Liver (tissue), 9 donors: ENCODE results near the gene DRG1. TPM values are rescaled to one million over a fixed set of nuclear protein-coding genes. Genes with fewer than 3 reads are reported as not detected.

Experiments used
- DNase-seq: peaks from one replicate; pipeline ENCODE4 v3.0.0-alpha.2; 2017; ENCODE audit warnings: low spot score
- H3K27ac ChIP-seq, 2 donors: one replicate each; pipeline ENCODE4 v1.7.0; 2013; ENCODE audit warnings: inconsistent platforms in 2 of 2, low read length in 2 of 2, control low read depth in 1 of 2, low read depth in 1 of 2, mild to moderate bottlenecking in 1 of 2
- H3K27me3 ChIP-seq, 4 donors: one replicate each; pipeline versions ENCODE4 v1.6.1 to v1.7.0; 2013; ENCODE audit warnings: low read length in 3 of 4, inconsistent platforms in 1 of 4, mild to moderate bottlenecking in 1 of 4, moderate library complexity in 1 of 4; ENCODE audit not compliant: control insufficient read depth in 4 of 4, insufficient read depth in 4 of 4
- H3K36me3 ChIP-seq, 4 donors: one replicate each; pipeline versions ENCODE4 v1.6.1 to v1.7.0; 2013; ENCODE audit warnings: low read length in 3 of 4, mild to moderate bottlenecking in 3 of 4, low read depth in 1 of 4, moderate library complexity in 1 of 4; ENCODE audit not compliant: control insufficient read depth in 4 of 4, insufficient read depth in 3 of 4
- H3K4me1 ChIP-seq, 4 donors: one replicate each; pipeline versions ENCODE4 v1.6.1 to v1.7.0; 2013; ENCODE audit warnings: low read length in 3 of 4, mild to moderate bottlenecking in 3 of 4, moderate library complexity in 1 of 4; ENCODE audit not compliant: control insufficient read depth in 4 of 4, insufficient read depth in 4 of 4
- H3K4me3 ChIP-seq, 3 donors: one replicate each; pipeline versions ENCODE4 v1.6.1 to v1.7.0; 2013; ENCODE audit warnings: low read length in 3 of 3, control low read depth in 1 of 3, low read depth in 1 of 3, mild to moderate bottlenecking in 1 of 3
- H3K9ac ChIP-seq, 2 donors: one replicate each; pipeline ENCODE4 v1.7.0; 2013; ENCODE audit warnings: low read length in 2 of 2, mild to moderate bottlenecking in 2 of 2, moderate library complexity in 2 of 2, control low read depth in 1 of 2, low read depth in 1 of 2
- H3K9me3 ChIP-seq, 4 donors: one replicate each; pipeline versions ENCODE4 v1.6.1 to v1.7.0; 2013; ENCODE audit warnings: low read length in 3 of 4; ENCODE audit not compliant: control insufficient read depth in 4 of 4
- EGR1 ChIP-seq, 2 donors: IDR thresholded peaks; 2 replicates each; pipeline ENCODE4 v1.6.1; 2016 to 2018; ENCODE audit warnings: antibody characterized with exemption in 2 of 2, low read depth in 2 of 2
- FOXA1 ChIP-seq: IDR thresholded peaks from 2 replicates; pipeline ENCODE4 v1.6.1; 2016; ENCODE audit warnings: antibody characterized with exemption
- FOXA2 ChIP-seq: IDR thresholded peaks from 2 replicates; pipeline ENCODE4 v1.6.1; 2016; ENCODE audit warnings: antibody characterized with exemption
- GABPA ChIP-seq, 2 donors: IDR thresholded peaks in 1 of 2; conservative IDR thresholded peaks in 1 of 2; 2 replicates each; pipeline ENCODE4 v1.6.1; 2016; ENCODE audit warnings: antibody characterized with exemption in 2 of 2, mild to moderate bottlenecking in 1 of 2, moderate library complexity in 1 of 2
- HNF4A ChIP-seq, 2 donors: conservative IDR thresholded peaks; 2 replicates each; pipeline ENCODE4 v1.6.1; 2016; ENCODE audit warnings: antibody characterized with exemption in 2 of 2, mild to moderate bottlenecking in 2 of 2
- HNF4G ChIP-seq: IDR thresholded peaks from 2 replicates; pipeline ENCODE4 v1.6.1; 2016; ENCODE audit warnings: antibody characterized with exemption
- JUND ChIP-seq, 2 donors: IDR thresholded peaks; 2 replicates each; pipeline ENCODE4 v1.6.1; 2016; ENCODE audit warnings: antibody characterized with exemption in 2 of 2
- NR2F2 ChIP-seq: IDR thresholded peaks from 2 replicates; pipeline ENCODE4 v1.6.1; 2016; ENCODE audit warnings: antibody characterized with exemption
- RAD21 ChIP-seq, 2 donors: IDR thresholded peaks; 2 replicates each; pipeline ENCODE4 v1.6.1; 2016; ENCODE audit warnings: antibody characterized with exemption in 2 of 2, mild to moderate bottlenecking in 2 of 2
- RXRA ChIP-seq, 2 donors: IDR thresholded peaks; 2 replicates each; pipeline ENCODE4 v1.6.1; 2017 to 2018; ENCODE audit warnings: antibody characterized with exemption in 2 of 2, mild to moderate bottlenecking in 1 of 2
- SP1 ChIP-seq: IDR thresholded peaks from 2 replicates; pipeline ENCODE4 v1.6.1; 2018; ENCODE audit warnings: antibody characterized with exemption, mild to moderate bottlenecking
- TAF1 ChIP-seq: conservative IDR thresholded peaks from 2 replicates; pipeline ENCODE4 v1.6.1; 2016; ENCODE audit warnings: antibody characterized with exemption, mild to moderate bottlenecking
- YY1 ChIP-seq: IDR thresholded peaks from 2 replicates; pipeline ENCODE4 v1.6.1; 2016; ENCODE audit warnings: antibody characterized with exemption, mild to moderate bottlenecking
- WGBS: extraction: QIAGEN DNeasy Blood & Tissue Kit; methylation state at CpG from one replicate; pipeline ENCODE4 v1.1.7; 2013; 5-methylcytosine and 5-hydroxymethylcytosine counted together
- polyA plus RNA-seq, 2 donors: library from polyadenylated mRNA; stranded (reverse) in 1 of 2; unstranded in 1 of 2; fragments of 200-250 nt in 1 of 2; fragments of >200 nt in 1 of 2; fragmentation: Nextera tagmentation in 1 of 2; extraction: Ambion mirVana in 1 of 2; gene quantifications; one replicate each; pipeline versions ENCODE4 v1.2.1 to v1.2.3, GENCODE V29; 2013 to 2015
- total RNA-seq, 2 donors: library from RNA; depleted of rRNA; stranded (reverse); fragments of >200 nt; gene quantifications; one replicate each; pipeline ENCODE4 v1.2.3, GENCODE V29; 2014
- TF ChIP-seq, protein P1 (sequence below): IDR thresholded peaks from 2 replicates; pipeline ENCODE4 v1.6.1; 2016; ENCODE audit warnings: antibody characterized with exemption
- TF ChIP-seq, protein P2 (sequence below): IDR thresholded peaks from 2 replicates; pipeline ENCODE4 v1.6.1; 2016; ENCODE audit warnings: antibody characterized with exemption
- TF ChIP-seq, protein P3 (sequence below): IDR thresholded peaks from 2 replicates; pipeline ENCODE4 v1.6.1; 2016; ENCODE audit warnings: antibody characterized with exemption
- TF ChIP-seq, protein P4 (sequence below): IDR thresholded peaks from 2 replicates; pipeline ENCODE4 v1.6.1; 2016; ENCODE audit warnings: antibody characterized with exemption, mild to moderate bottlenecking
- TF ChIP-seq, protein P5 (sequence below): fragments of 150-350 bp; IDR thresholded peaks from 2 replicates; pipeline ENCODE4 v1.5.1; 2017; ENCODE audit warnings: improper control_type of control experiment, low read depth, low read length; ENCODE audit not compliant: missing input control
- donor health status: healthy.
- donor health status: healthy.
- donor health status: healthy.
- donor health status: healthy.
- donor health status: healthy.

Gene DRG1
- total and polyA plus RNA-seq, 4 donors, result 23.1 to 39.7 (median 32.5) TPM

DNA sequence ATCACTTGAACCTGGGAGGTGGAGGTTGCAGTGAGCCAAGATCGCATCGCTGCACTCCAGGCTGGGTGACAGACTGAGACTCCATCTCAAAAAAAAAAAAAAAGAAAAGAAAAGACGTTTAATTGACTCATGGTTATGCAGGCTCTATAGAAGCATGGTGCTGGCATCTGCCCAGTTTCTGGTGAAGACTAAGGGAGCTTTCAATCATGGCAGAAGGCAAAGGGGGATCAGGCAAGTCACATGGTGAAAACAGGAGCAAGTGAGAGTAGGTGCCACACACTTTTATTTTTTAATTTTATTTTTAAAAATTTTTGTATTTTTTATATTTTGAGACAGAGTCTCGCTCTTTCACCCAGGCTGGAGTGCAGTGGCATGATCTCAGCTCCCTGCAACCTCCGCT, 44.9 kb upstream of the DRG1 start:
- no peak overlapping the region for H3K27ac ChIP-seq
- WGBS, result 72% methylated on average over 5 of the region's 5 CpGs
- H3K9me3 ChIP-seq, result no peaks in the 10 kb centered on the region
- peaks cover 0 to 6% (median 4%) of the 10 kb centered on the region in 4 donors for H3K4me1 ChIP-seq
- no peaks in the 10 kb centered on the region for H3K27me3 ChIP-seq
- H3K36me3 ChIP-seq, result no peaks in the 10 kb centered on the region
- TF ChIP-seq, protein P1, sequence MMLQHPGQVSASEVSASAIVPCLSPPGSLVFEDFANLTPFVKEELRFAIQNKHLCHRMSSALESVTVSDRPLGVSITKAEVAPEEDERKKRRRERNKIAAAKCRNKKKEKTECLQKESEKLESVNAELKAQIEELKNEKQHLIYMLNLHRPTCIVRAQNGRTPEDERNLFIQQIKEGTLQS, result no peak
- no peak for TF ChIP-seq HNF4A (conservative IDR thresholded peaks at IDR 0.05)
- no peak for TF ChIP-seq RXRA (IDR thresholded peaks at IDR 0.05)
- no peak for TF ChIP-seq YY1
- TF ChIP-seq RAD21 (IDR thresholded peaks at IDR 0.05), result no peak
- no peak for TF ChIP-seq FOXA2
- TF ChIP-seq NR2F2, result no peak
- no peak for TF ChIP-seq HNF4G
- no peak for TF ChIP-seq EGR1 (IDR thresholded peaks at IDR 0.05; ENCODE audit: low read depth in 2 of 2)
- TF ChIP-seq, protein P2, sequence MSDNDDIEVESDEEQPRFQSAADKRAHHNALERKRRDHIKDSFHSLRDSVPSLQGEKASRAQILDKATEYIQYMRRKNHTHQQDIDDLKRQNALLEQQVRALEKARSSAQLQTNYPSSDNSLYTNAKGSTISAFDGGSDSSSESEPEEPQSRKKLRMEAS, result no peak
- TF ChIP-seq, protein P3, sequence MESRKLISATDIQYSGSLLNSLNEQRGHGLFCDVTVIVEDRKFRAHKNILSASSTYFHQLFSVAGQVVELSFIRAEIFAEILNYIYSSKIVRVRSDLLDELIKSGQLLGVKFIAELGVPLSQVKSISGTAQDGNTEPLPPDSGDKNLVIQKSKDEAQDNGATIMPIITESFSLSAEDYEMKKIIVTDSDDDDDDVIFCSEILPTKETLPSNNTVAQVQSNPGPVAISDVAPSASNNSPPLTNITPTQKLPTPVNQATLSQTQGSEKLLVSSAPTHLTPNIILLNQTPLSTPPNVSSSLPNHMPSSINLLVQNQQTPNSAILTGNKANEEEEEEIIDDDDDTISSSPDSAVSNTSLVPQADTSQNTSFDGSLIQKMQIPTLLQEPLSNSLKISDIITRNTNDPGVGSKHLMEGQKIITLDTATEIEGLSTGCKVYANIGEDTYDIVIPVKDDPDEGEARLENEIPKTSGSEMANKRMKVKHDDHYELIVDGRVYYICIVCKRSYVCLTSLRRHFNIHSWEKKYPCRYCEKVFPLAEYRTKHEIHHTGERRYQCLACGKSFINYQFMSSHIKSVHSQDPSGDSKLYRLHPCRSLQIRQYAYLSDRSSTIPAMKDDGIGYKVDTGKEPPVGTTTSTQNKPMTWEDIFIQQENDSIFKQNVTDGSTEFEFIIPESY, result no peak
- TF ChIP-seq FOXA1, result no peak
- H3K4me3 ChIP-seq, result no peak overlapping the region
- H3K9ac ChIP-seq, result no peak overlapping the region
- no peak for DNase-seq

DNA sequence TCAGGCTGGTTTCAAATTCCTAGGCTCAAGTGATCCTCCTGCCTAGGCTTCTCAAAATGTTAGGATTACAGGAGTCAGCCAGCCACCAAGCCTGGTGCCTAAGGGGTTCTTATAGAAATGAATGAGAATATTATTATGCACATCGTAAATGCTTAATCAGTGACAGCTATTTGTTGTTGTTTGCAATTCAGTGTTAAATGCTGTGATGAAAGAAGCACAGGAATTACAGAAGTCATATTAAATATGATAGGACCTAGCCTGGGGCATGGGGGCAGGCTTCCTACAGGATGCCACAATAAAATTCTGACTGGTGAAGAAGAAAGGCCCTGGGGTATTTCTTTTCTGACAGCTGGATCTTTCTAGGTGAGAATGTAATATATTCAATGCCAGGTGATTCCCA, 39.4 kb upstream of the DRG1 start:
- Histone ChIP-seq H3K27ac (no peak overlapping the region), H3K9me3 (no peaks in the 10 kb centered on the region), H3K4me1 (no peaks in the 10 kb centered on the region), H3K9ac (no peak overlapping the region), H3K4me3 (no peak overlapping the region), H3K27me3 (no peaks in the 10 kb centered on the region), H3K36me3 (no peaks in the 10 kb centered on the region)
- TF ChIP-seq RXRA (IDR thresholded peaks at IDR 0.05) (no peak), HNF4A (conservative IDR thresholded peaks at IDR 0.05) (no peak), YY1 (no peak), SP1 (no peak), EGR1 (IDR thresholded peaks at IDR 0.05; ENCODE audit: low read depth in 2 of 2) (no peak), NR2F2 (no peak), FOXA1 (no peak), TAF1 (no peak), GABPA (IDR thresholded peaks at IDR 0.05 in 1 of 2, conservative IDR thresholded peaks at IDR 0.05 in 1 of 2) (no peak), JUND (IDR thresholded peaks at IDR 0.05) (no peak), HNF4G (no peak), RAD21 (IDR thresholded peaks at IDR 0.05) (no peak), FOXA2 (no peak)
- TF ChIP-seq, protein P3, result no peak
- TF ChIP-seq, protein P4, sequence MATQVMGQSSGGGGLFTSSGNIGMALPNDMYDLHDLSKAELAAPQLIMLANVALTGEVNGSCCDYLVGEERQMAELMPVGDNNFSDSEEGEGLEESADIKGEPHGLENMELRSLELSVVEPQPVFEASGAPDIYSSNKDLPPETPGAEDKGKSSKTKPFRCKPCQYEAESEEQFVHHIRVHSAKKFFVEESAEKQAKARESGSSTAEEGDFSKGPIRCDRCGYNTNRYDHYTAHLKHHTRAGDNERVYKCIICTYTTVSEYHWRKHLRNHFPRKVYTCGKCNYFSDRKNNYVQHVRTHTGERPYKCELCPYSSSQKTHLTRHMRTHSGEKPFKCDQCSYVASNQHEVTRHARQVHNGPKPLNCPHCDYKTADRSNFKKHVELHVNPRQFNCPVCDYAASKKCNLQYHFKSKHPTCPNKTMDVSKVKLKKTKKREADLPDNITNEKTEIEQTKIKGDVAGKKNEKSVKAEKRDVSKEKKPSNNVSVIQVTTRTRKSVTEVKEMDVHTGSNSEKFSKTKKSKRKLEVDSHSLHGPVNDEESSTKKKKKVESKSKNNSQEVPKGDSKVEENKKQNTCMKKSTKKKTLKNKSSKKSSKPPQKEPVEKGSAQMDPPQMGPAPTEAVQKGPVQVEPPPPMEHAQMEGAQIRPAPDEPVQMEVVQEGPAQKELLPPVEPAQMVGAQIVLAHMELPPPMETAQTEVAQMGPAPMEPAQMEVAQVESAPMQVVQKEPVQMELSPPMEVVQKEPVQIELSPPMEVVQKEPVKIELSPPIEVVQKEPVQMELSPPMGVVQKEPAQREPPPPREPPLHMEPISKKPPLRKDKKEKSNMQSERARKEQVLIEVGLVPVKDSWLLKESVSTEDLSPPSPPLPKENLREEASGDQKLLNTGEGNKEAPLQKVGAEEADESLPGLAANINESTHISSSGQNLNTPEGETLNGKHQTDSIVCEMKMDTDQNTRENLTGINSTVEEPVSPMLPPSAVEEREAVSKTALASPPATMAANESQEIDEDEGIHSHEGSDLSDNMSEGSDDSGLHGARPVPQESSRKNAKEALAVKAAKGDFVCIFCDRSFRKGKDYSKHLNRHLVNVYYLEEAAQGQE, result no peak
- TF ChIP-seq, protein P1, result no peak
- TF ChIP-seq, protein P5, sequence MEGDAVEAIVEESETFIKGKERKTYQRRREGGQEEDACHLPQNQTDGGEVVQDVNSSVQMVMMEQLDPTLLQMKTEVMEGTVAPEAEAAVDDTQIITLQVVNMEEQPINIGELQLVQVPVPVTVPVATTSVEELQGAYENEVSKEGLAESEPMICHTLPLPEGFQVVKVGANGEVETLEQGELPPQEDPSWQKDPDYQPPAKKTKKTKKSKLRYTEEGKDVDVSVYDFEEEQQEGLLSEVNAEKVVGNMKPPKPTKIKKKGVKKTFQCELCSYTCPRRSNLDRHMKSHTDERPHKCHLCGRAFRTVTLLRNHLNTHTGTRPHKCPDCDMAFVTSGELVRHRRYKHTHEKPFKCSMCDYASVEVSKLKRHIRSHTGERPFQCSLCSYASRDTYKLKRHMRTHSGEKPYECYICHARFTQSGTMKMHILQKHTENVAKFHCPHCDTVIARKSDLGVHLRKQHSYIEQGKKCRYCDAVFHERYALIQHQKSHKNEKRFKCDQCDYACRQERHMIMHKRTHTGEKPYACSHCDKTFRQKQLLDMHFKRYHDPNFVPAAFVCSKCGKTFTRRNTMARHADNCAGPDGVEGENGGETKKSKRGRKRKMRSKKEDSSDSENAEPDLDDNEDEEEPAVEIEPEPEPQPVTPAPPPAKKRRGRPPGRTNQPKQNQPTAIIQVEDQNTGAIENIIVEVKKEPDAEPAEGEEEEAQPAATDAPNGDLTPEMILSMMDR, result no peak
- TF ChIP-seq, protein P2, result no peak
- 92% methylated on average over 1 of the region's 1 CpG for WGBS
- DNase-seq, result no peak
